ENCODE results near the gene ANGPTL1.

Gene ANGPTL1, protein sequence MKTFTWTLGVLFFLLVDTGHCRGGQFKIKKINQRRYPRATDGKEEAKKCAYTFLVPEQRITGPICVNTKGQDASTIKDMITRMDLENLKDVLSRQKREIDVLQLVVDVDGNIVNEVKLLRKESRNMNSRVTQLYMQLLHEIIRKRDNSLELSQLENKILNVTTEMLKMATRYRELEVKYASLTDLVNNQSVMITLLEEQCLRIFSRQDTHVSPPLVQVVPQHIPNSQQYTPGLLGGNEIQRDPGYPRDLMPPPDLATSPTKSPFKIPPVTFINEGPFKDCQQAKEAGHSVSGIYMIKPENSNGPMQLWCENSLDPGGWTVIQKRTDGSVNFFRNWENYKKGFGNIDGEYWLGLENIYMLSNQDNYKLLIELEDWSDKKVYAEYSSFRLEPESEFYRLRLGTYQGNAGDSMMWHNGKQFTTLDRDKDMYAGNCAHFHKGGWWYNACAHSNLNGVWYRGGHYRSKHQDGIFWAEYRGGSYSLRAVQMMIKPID

GRCh38 chr1:178870944-178871343 lies at the start of gene ANGPTL1:
Gene ANGPTL1, minus strand, starts transcription at chr1:178871077. Its CDS starts 5,301 bp downstream, at chr1:178865776.
- no peak for DNase-seq

- no peak for DNase-seq
These were observed 48.7 kb upstream of the ANGPTL1 start for GRCh38 chr1:178919581-178919980.

DNA sequence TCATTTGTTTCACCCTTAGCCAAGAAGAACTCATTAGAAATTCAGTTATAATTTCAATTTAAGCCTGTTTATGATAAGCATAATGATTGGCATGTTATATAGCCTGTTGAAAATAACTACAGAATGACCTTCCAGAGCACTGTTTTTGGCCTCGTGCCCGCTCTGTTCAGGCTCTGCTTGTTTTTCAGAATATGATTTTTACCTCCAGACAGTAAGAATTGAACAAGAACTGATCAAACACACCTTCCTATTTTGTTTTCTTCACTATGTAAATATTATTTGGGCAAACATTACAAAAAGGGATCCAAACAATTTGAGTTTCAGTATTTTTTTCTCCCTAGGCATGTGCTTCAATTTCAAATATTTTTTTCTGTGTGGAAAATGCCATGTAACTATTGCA lies 48.1 kb upstream of the ANGPTL1 start:
- no peak for DNase-seq

GRCh38 chr1:178918308-178918707 lies 47.4 kb upstream of the ANGPTL1 start:
- DNase-seq = no peak

DNA sequence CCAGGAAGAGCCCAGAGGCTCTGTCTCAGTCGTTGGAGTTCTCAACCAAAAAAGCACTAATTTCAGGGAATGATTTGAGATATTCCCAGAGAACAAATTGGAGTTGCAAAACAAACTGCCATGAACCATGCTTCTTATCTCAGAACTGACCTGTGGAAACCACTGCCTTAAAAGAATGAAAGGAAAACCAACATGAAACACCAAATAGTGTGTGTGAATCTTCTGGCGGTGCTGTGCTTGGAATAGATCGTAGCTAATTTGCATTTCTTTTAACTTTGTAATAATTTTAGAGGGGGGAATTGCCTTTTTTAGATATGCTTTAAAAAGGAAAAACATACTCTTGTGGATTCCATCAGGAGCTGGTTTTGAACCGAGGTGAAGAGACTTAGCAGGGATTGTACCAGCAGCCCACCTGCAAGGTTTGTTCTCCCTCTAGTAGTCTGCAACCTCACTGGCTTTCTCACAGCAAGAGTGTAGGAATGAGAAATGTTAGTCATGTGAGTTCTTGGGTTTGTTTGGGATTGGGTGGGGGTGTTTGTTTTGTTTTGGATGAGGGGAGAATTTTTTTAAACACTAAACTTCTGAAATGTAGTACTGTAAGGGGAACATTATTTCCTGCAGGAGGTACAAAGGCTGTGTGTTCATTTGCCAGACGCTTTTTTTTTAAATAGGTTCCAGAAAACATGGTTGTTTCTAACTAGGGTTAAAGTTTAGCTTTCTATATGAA lies 45.7 kb upstream of the ANGPTL1 start:
- no peak for DNase-seq

DNA sequence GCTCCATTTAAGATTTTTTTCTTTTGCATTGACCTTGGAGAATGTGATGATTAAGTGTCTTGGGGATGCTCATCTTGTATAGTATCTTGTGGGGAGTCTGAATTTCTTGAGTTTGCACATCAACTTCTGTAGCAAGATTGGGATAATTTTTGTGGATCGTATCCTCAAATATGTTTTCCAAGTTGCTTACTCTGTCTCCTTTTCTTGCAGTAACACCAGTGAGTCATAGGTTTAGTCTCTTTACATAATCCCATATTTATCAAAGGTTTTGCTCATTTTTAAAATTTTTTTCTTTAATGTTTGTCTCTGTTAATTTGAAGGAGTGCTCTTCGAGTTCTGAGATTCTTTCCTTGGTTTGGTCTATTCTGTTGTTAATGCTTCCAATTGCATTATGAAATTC lies 41.7 kb upstream of the ANGPTL1 start:
- no peak for DNase-seq

DNA sequence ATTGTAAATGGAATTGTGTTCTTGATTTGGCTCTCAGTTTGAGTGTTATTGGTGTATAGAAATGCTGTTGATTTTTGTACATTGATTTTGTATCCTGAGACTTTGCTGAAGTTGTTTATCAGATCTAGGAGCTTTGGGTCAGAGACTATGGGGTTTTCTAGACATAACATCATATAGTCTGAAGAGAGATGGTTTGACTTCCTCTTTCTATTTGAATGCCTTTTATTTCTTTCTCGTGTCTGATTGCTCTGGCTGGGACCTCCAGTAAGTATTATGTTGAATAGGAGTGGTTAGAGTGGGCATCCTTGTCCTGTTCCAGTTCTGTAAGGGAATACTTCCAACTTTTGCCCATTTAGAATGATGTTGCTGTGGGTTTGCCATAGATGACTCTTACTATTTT lies 39.1 kb upstream of the ANGPTL1 start:
- no peak for DNase-seq

GRCh38 chr1:178908358-178908757 lies 37.5 kb upstream of the ANGPTL1 start:
- DNase-seq = no peak

- DNase-seq = no peak
These were observed 30.7 kb upstream of the ANGPTL1 start for GRCh38 chr1:178901482-178902125.

- no peak for DNase-seq
These were observed 28.5 kb upstream of the ANGPTL1 start for GRCh38 chr1:178899402-178899801.

GRCh38 chr1:178898401-178898800 lies 27.5 kb upstream of the ANGPTL1 start:
- no peak for DNase-seq

DNA sequence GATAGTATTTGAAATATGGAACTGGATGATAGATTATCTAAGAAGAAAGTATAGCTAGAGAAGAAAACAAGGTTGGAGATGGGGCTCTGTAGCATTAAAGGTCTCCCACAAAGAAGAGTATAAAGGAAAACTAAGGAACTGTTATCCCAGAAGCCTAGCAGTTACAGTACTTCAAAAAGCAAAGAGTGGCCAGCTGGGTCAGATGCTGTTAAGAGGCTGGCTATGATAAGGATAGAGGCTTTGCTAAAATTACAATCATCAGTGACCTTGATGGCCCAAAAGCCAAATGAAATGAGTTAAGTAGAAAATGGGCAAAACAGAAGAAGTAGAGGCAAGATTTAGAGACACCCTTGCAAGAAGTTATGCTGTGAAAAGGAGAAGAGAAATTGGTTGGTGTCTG lies 25.1 kb upstream of the ANGPTL1 start:
- no peak for DNase-seq

GRCh38 chr1:178886551-178886950 lies 15.7 kb upstream of the ANGPTL1 start:
- DNase-seq = no peak

DNA sequence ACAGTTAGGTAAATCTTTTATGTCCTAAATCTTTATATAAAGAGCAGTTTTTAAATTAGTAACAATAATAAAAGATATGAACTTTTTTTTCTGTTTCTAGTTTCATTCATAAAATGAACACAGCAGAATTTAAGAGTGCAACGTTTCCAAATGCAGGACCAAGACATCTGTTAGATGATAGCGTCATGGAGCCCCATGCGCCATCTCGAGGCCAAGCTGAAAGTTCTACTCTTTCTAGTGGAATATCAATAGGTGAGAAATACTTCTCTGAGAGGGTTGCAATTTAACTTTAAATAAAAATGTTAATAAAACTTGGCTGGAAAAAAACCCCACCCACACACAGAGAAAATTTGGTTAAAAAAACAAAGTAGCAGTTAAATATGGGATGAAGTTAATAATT lies 15.0 kb upstream of the ANGPTL1 start:
- DNase-seq = no peak

DNA sequence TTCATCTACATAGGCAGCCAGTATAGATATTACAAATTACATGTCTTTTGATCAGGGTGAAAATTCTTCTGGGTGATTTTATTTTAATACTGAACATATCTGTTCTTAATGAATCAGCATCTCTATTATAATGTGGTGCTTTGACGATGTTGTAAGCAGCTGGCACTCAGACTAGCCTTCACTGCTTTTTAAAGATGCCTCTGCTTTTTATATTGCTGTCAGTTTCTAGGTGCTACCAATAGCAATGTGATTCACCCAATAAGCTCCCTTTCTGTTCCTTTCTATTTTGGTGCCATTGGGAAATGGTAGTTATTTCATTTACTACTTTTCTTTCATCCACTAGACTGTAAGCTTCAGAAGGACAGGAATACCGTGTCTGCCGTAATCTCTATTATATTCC lies 11.1 kb upstream of the ANGPTL1 start:
- no peak for DNase-seq

DNA sequence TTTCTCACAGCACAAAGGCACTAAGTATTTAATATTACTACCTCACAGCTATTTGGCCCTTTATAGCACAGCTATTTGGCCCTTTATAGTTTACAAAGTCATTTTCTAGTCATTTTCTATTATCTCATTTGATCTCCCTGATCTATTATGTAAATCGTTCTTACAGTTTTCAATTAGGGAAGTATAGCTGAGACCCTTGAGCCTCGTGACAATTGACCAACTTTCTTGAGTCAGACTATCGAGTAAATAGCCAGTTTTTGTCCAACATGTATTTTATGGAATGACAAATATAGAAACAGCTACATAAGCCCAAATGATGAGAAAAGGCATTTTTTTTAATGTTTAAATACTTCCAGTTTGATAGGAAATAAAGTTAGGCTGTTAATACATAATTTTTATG lies 7.0 kb upstream of the ANGPTL1 start:
- DNase-seq = no peak

- DNase-seq = no peak
These were observed 5.1 kb upstream of the ANGPTL1 start for GRCh38 chr1:178875936-178876335.

GRCh38 chr1:178874966-178875365 lies 4.1 kb upstream of the ANGPTL1 start:
- no peak for DNase-seq

DNA sequence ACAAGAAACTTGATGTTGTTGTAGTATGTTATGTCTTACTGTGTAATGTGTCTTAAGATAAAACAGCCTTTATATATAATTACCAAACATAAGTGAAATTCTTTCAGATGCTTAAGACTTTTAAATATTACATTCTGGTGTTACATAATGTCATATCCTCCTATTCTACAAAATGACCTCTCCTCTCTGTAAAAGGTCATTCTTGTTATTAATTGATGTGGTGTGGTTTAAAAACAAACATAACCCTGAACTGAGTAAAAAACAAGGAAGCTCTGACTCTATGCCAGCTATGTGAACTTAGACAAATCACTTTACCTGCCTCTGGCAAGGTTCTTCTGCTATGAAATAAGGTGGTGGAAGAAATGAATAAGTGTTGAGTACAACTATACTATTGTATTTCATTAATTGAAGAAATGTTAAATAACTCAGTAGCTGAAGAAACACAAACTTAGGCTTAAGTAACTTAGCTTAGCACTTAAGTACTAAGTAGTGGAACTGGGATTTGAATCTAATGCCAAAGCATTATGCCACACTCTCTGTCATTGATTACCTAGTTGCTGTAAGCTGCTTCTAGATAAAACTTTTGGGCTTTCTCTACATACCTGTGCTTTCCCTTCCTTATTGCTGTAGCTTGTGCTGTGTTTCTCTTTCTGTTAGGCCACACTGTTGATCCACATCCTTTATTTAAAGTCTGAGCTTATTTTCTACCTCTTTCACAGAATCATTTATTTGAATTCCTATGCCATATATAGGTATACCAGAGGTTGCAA lies 859 bp upstream of the ANGPTL1 start:
- DNase-seq = no peak

DNA sequence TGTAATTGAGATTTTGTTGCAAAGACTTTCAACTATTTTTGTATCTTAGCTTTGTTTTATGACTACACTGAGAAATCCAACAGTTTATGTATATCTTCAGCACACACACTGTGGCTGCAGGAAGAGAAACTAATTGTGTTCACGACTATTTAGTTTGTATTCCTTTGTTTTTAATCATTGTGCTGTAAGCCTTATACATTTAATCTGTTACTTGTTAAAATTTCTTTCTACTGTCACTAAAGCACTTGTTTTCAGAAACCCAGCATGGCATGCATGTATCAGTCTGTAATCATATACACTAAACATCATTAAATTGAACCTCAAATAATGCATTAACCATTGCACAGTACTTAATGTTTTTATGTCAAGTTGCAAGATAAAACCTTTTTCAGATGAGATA lies 656 bp downstream of the ANGPTL1 start:
- DNase-seq = no peak

DNA sequence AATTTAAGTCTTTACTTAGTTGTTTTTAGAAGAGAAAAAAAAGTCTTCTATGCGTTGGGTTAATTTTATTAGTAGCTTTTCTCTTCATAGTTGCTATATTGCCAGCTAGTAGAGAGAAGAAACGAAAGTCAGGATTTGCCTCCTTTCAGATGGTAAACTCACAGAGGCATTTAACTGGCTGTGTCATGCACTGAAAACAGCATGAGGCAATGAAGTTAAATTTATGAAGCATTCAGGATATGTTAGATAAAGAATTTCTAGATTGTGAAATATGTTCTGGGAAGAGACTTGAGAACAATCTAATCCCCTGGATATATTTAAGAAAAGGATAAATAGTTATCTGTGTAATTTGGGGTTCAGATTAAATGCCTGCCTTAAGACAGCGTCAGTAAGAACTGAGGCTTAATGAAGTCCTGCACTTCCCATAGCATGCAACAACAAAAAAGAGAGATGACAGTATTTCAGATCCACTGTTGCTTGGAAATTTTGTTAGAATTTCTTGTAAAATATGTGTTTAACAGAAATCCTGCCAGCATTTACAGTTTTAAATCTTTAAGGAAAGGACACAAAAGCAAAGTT lies 1.7 kb downstream of the ANGPTL1 start:
- DNase-seq = no peak

DNA sequence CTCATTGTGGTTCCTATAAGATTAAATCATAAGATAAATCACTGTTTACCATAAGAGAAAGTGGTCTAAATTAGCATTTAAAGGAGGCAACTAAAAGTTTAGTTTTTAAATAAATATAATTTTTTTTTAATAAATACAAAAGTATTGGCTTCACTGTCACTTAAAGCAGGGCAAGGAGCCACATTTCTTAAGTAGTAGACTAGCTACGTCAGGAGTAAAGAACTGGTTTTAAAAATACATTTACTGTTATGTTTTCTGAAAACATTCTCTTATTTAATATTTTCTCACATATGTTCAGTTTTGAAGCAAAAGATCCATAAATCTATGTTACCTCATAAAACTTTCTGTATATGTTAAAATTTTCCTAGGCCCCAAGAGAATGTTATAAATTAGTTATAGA lies 2.2 kb downstream of the ANGPTL1 start:
- DNase-seq = no peak

GRCh38 chr1:178867670-178868069 lies 3.2 kb downstream of the ANGPTL1 start:
- no peak for DNase-seq
